GM12892 (cell line): ENCODE data around the gene DCANP1.

Experiments
- DNase-seq: peaks from one replicate; pipeline ENCODE4 v3.0.0; 2011; ENCODE audit not compliant: insufficient read length
- FAIRE-seq: peaks from 2 replicates; lab custom pipeline; 2011; peaks lifted over from hg19 to GRCh38; lab: Jason Lieb, UNC
- POLR2A ChIP-seq: IDR thresholded peaks from 2 replicates; pipeline ENCODE4 v1.6.1; 2011; ENCODE audit warnings: low read depth, low read length, control low read depth
- POLR2AphosphoS5 ChIP-seq: IDR thresholded peaks from 2 replicates; pipeline ENCODE4 v1.6.1; 2011; ENCODE audit warnings: low read depth, low read length, control low read depth
- TAF1 ChIP-seq: IDR thresholded peaks from 2 replicates; pipeline ENCODE4 v1.6.1; 2011; ENCODE audit warnings: low read depth, mild to moderate bottlenecking, control low read depth, low read length, borderline replicate concordance

The DCANP1 gene

GRCh38 chr5:135423146-135423845 lies 23.9 kb downstream of the DCANP1 start:
- DNase-seq (no peak), FAIRE-seq (no peak)
- no peak for TF ChIP-seq POLR2A
- TF ChIP-seq TAF1: no peak
- TF ChIP-seq POLR2AphosphoS5: no peak

GRCh38 chr5:135422419-135422818 lies 24.7 kb downstream of the DCANP1 start:
- TF ChIP-seq POLR2A (no peak), TAF1 (no peak), POLR2AphosphoS5 (no peak)
- FAIRE-seq (no peak), DNase-seq (no peak)

- FAIRE-seq: no peak
- no peak for DNase-seq
- TF ChIP-seq POLR2A: no peak
Observed at GRCh38 chr5:135417083-135417482, 30.1 kb downstream of the DCANP1 start.

- no peak for FAIRE-seq
- TF ChIP-seq POLR2A (no peak), TAF1 (no peak), POLR2AphosphoS5 (no peak)
- DNase-seq: no peak
Observed at GRCh38 chr5:135405082-135405481, 42.1 kb downstream of the DCANP1 start.

GRCh38 chr5:135402031-135402430 lies 45.1 kb downstream of the DCANP1 start:
- FAIRE-seq (no peak), DNase-seq (no peak)
- TF ChIP-seq POLR2A (no peak), POLR2AphosphoS5 (no peak), TAF1 (no peak)

- TF ChIP-seq POLR2A: no peak
- TF ChIP-seq POLR2AphosphoS5: no peak
- no peak for TF ChIP-seq TAF1
- FAIRE-seq (no peak), DNase-seq (no peak)
Observed at GRCh38 chr5:135400866-135401265, 46.3 kb downstream of the DCANP1 start.

GRCh38 chr5:135399794-135400542 lies 47.2 kb downstream of the DCANP1 start:
- TF ChIP-seq TAF1 (no peak), POLR2A (no peak)
- DNase-seq (no peak), FAIRE-seq (no peak)

- DNase-seq (peak; percentile 77), FAIRE-seq (peak; percentile 91)
- TF ChIP-seq POLR2A (peak; percentile 93), POLR2AphosphoS5 (peak; percentile 78), TAF1 (peak; percentile 89; the same call in 1 of the 2 replicates)
Observed at GRCh38 chr5:135398855-135399793, 48.0 kb downstream of the DCANP1 start, which contains the start of gene MACROH2A1. Gene MACROH2A1 (minus strand): TSS chr5:135399231. CDS start chr5:135389093, 10,138 bp downstream.

GRCh38 chr5:135398160-135398854 lies 48.8 kb downstream of the DCANP1 start:
- FAIRE-seq (peak; percentile 30), DNase-seq (peak; percentile 32)
- TF ChIP-seq POLR2AphosphoS5 (no peak), POLR2A (no peak), TAF1 (no peak)

GRCh38 chr5:135397084-135397483 lies 50.1 kb downstream of the DCANP1 start:
- no peak for DNase-seq
- TF ChIP-seq POLR2A (no peak), POLR2AphosphoS5 (no peak), TAF1 (no peak)
- no peak for FAIRE-seq

GRCh38 chr5:135396459-135397055 lies 50.6 kb downstream of the DCANP1 start:
- no peak for FAIRE-seq
- DNase-seq: no peak
- TF ChIP-seq TAF1: no peak
- TF ChIP-seq POLR2A: no peak
- TF ChIP-seq POLR2AphosphoS5: no peak
